ENCODE measurements around the gene SFRP2.

Gene SFRP2

GRCh38 chr4:153794006-153794405 is 5.1 kb upstream of the SFRP2 start:
- no peak for DNase-seq

DNA sequence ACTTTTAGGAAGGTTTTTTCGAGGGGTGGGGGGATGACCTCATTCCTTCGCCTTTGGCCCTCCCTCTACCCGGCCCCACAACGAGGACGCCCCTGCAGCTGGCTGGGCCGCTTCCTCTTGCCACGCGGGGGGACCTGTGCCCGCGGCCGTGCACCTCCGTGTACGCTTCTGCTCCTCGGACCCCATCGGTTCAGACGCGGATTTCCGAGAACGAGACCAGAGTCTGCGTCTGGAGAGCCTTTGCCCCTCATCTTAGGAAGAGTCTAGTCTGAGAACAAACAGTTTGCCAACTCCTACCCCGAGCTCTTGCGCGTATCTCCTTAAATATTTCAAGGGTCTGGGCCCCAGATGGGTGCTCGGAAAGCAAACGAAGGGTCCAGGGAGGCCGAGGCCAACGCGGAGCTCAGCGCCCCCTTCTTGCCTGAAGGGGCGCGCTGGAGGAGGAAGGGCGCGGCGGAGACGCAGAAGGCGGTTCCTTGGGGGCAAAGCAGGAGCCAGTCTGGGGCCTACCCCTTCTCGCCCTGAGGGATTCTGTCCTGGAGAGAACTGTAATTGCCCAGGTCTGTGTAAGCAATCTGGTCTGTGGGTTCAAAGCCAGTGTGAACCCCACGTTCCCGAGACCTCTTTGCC is 3.9 kb upstream of the SFRP2 start:
- DNase-seq, result no peak

DNA sequence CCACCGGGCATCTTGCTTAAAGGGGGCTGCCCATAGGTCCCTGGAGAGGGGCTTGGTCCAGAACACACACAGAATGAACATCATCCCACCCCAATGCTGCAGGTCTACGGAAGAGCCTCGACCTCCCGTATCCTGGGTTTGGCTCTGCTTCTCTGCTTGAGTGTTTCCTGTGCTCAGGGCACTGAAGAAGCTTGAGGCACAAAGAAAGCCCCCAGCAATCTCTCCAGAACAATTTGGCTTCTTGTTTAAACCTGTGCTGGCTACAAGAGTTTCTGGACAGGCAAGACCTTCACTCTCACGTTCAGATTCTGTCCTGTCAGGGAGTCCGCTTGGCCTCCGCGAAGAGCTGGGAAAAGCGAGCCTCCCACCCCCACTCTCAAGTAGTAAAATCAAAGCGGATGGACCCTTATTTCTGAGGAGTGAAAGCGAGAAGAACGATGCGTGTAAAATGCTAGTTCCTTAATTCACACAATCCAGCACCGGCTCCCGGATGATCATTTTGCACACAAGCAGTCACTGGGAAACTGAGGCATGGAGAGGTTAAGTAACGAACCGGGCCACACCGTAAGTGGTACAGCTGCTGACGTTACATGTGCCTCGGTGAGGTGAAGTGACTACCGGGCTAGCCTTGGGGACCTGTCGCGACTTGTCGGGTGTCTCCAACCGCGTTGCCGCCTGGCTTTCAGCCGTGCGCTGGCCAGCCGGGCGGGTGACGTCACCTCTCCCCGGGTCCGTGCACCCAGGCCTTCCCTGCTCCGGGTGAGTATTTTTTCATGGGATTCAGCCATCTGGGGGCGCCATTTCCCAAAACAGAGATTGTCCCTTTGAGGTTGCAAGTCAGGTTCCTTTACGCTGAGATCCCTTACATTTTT is 3.1 kb upstream of the SFRP2 start:
- no peak for DNase-seq

GRCh38 chr4:153790962-153791551 is 2.2 kb upstream of the SFRP2 start:
- DNase-seq, result no peak

GRCh38 chr4:153790500-153790865 is 1.6 kb upstream of the SFRP2 start:
- DNase-seq, result no peak

GRCh38 chr4:153789741-153790499 is 1.0 kb upstream of the SFRP2 start:
- DNase-seq, result no peak

DNA sequence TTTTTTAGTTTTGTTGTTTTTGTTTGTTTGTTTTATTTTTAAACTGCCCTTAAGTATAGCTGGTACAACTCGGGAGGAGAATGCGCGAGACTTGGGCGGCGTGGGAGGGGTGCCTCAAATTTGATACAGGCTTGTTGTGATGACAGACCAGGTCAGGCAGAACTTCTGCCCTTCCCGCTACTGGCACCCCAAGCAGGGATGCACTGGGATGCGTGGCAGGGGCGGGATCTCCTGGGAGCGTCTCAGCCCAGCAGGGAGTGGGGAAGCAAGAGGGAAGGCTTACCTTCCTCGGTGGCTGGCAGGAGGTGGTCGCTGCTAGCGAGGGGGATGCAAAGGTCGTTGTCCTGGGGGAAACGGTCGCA is 851 bp downstream of the SFRP2 start:
- no peak for DNase-seq

GRCh38 chr4:153787575-153787974 is 1.3 kb downstream of the SFRP2 start:
- DNase-seq, result no peak

DNA sequence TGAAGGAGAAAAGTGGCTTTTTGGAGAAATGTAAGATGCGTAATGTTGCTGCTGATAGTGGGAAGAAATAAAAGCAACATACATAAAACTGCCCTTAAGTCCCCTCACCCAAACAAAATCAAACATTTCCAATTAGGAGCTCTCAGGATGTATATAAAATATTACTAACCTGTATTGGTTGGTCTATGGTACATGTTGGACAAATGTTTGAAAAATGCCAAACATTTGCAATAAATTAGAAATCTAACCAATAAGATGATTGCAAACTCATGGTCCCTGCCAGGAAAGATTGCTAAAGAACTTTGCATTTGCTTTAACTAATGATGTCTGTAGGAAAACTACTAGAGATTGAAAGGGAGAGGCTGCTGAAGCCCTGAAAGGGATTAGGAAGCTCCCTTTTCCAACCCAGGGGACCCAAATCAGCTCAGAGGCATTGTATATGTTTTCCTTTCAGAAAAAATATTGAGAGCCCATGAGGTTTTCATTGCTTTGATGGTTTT is 1.8 kb downstream of the SFRP2 start:
- DNase-seq, result no peak

GRCh38 chr4:153785910-153786721 is 2.8 kb downstream of the SFRP2 start:
- no peak for DNase-seq

DNA sequence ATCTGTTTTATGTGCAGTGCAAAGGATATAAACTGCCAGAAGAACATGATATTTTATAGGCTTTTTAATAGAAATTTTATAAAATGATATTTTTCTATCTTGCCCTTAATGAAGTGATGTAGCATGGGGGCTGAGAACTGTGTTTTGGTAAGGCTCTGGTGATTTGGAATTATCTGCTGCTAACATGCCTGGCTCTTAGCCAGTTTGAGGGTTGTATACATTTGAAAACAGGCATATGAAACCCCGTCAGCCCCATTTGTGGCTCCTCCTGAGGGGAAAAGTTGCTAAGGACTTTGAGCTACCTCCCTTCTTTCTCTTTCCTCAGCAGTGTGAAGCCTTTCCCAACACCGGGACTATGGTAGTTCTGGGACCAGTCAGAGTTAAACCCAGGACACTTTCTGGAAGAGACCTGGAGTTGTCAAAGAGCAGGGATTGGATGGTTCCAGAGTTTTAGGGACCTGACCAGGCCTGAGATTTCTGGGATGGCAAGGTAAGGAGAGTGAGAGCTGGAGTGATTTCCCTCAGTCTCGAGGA is 4.7 kb downstream of the SFRP2 start:
- no peak for DNase-seq

DNA sequence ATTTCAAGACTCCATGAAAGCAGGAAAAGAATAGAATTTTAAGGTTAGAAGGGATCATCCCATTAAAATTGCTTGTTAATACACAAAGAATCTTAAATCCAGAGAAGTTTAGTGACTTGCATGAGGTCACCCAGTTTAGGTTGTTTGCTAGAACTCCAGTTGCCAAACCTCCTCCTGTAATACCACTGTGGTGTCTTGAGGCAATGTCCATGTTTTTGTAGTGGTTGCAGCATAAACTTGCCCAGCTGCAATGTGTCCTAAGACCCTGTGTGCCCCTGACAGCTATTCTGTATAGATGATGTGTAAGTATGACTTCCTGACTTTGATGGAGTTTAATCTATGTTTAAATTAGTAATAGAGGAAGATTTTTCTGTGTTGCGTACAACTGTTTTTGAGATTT is 6.3 kb downstream of the SFRP2 start:
- DNase-seq, result no peak

DNA sequence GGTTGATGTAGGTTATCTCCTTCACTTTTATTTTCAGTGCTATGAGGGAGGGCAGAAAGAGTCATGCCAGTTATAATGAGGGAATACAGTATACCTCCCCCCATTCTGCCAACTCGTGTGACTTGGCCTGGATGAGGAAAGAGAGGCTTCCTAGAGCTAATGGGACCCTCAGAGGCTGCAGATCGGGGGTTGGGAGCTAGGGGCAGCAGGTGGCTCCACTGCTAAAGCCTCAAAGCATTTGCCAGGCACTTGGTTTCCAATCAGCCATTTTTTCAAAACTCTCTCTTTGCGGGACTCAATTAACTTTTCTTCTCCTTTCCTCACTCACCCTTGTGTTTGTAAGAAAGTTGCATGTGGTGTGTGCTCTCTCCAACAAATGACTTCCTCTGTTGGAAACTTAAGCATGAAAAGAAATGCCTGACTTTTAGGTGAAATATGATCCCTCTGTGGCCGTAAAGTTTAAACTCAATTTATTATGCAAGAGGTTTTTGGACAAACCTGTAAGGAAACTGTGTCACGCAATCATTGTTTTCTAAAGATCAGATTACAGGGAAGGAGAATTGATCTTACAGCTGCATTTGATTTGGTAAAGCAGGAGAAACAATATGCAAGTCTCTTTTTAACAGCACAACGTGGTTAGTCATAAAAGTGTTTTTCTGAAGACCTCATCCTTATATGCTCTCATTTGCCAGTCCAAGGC is 7.0 kb downstream of the SFRP2 start:
- no peak for DNase-seq

DNA sequence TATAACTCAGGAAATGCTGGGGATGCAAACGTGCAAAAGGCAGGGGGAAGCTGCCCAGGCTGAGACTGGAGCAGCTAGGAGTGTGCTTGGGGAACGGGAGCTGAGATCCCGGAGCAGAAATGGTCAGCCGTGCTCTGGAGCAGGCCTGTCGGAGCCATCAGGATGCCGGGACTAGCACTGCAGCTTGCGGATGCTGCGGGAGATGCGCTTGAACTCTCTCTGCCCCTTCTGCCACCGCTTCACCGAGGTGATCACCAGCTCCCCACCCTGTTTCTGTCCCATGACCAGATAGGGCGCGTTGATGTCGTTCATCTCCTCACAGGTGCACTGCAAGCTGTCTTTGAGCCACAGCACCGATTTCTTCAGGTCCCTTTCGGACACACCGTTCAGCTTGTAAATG is 7.6 kb downstream of the SFRP2 start:
- DNase-seq, result no peak

- DNase-seq, result no peak
Measured at GRCh38 chr4:153780876-153781275, 8.0 kb downstream of the SFRP2 start.

GRCh38 chr4:153780221-153780620 is 8.7 kb downstream of the SFRP2 start:
- DNase-seq, result no peak

DNA sequence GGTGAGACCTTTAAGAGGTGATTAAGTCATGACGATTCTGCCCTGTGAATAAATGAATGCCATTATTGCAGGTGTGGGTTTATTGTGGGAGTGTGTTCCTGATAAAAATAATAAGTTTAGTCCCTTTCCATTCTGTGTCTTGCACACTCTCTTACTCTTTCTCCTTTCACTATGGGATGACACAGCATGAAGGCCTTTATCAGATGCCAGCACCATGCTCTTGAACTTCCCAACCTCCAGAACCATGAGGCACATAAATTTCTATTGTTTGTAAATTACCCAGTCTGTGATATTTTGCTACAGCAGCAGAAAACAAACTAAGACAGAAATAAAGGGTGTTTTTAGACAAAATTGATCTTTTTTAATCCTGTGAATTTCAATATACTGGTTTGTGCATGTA is 10.5 kb downstream of the SFRP2 start:
- no peak for DNase-seq

DNA sequence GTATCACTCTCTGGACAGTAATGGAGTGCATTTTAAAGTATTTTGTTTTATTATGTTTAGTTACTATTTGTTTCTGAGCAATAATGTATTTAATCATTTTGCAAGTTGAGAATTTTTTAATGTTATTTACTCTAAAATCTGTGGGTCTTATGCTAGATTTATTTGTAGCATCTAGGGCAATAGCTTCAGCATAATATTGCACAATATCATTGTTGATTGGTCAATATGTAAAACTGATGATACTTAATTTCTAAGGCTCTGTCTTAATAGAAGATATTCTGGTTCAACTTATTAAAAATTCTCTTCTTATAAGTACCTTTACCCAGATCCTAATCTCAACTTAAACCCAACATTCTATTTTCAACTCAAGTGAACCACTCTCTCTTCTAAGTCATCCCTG is 11.5 kb downstream of the SFRP2 start:
- no peak for DNase-seq

DNA sequence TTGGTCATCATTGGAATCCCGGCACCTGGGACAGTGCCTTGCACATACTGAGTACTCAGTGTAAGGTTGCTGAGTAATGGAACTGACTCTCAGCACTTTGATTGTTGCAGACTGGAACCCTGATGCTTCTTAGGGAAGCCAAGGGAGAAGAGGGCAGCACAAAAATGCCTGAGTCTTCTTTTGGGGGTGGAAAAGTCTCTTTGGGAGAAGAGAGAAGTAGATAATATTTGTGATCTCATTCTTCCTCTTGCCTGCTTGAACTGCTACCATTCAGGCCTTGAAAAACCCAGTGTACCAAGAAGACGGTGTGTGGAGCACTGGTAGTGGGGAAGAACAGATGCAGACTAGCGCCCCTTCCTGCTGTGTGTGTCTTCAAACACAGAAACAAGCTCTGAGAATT is 12.3 kb downstream of the SFRP2 start:
- no peak for DNase-seq

DNA sequence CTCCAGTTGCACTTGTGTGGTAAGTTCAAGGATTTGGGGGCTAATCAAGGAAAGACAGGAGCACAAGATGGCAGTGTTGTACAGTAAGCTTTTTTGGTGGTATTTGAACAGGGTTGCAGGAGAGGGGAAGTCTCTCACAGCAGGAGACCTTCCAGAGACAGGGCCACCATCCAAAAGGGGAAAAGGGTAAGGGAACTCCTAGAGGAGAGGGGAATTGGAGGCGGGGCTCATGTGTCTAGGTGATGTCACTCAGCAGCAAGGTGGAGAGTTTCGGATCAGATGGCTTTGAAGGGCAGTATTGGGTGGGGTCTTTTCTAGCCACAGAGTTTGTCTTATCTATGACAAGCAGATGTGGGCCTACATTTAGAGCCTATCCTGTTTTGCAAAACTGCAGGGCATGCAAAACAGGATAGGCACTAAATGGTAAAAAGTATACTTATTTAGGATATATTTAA is 15.6 kb downstream of the SFRP2 start:
- no peak for DNase-seq

DNA sequence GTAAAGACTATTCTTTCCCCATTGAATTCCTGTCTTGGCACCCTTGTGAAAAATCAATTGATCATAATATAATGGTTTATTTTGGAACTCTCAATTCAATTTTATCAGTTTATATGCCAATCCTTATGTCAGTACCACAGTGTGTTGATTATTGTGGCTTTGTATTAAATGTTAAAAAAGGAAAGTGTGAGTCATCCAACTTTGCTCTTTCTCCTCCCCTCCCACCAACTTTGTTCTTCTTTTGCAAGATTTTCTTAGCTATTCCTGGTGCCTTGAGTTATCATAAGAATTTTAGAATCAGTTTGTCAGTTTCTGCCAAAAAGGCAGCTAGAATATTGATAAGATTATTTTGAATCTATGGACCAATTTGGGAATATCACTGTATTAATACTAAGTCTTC is 17.8 kb downstream of the SFRP2 start:
- DNase-seq, result no peak

GRCh38 chr4:153766758-153767157 is 22.1 kb downstream of the SFRP2 start:
- DNase-seq, result no peak

All from GF-D8 (cell line).